Measurements from ENCODE around the gene CENPO.
A peak's percentile ranks its signal among the peaks of the same experiment; 100 is the strongest.

CENPO gene

DNA sequence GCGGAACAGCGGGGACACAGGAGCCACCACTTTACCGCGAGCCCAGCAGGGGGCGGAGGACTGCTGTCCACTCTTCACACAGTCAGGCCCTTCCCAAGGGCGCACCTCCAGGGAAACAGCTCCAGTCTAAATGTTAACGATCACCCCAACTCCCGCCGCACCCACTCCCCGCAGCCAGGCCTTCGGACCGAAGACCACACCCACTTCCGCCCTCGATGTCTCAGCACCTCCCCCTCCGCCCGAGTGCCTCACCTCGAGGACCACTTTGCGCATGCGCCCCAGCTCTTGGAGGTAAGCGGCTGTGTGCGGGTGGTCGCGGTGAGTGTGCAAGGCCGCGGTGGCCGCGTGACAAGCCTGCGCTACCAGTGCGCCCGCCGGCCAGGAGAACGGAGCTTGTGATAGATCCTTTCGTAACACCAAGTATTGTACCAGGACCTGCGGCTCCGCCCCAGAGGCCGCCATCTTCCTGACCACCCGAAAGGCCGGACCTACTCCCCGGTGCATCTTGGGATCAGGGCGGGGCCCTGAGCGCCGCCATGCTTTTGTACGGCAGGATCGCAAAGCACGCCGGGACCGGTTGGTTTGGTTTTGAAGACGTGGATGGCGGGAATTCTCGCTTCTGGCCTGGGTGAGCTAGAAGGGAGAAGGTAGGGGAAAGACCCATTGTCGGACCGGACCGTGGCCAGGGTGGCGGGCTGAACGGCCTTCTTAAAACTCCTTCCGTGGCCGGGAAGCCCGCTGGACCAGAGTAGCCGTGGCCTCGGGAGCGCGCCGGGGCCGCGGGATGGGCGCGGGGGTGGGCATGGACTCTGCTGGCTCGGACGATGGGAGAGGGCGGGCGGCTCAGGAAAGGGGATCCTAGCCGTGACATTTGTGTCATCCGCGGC, at the start of gene CENPO, which contains the start of gene PTRHD1:
Gene CENPO, plus strand, starts transcription at position 552 of the 887 bp plus-strand sequence. CDS start 495 bp downstream, outside the sequence.
Gene PTRHD1, minus strand, starts transcription at position 518 of the 887 bp plus-strand sequence. Its CDS starts 14 bp downstream, at position 504.
- peak; percentile 88 for DNase-seq (ENCODE audit: low read depth, low spot score)

- no peak for DNase-seq (ENCODE audit: low read depth, low spot score)
Measured at GRCh38 chr2:24743924-24744323, 49.3 kb upstream of the CENPO start.

GRCh38 chr2:24744356-24744755, 48.9 kb upstream of the CENPO start:
- no peak for DNase-seq (ENCODE audit: low read depth, low spot score)

DNA sequence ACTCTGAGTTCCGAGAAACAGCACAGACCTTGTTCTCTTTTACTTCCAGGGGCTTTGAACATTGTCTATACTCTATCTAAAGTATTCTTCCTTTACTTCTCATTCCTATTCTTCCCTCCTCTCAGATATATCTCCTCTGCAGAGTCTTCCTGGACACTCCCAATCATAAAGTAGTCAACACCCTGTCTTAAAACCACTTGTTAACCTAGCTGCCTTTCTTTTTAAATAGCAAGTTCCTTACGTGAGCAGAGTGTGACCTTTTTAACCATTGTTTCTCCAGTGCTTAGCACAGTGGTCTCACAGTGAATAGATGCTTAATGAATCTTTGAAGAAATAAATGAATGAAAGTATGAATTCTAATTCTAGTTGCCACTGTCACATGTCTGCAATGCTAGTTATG, 47.4 kb upstream of the CENPO start:
- no peak for DNase-seq (ENCODE audit: low read depth, low spot score)

- no peak for DNase-seq (ENCODE audit: low read depth, low spot score)
Measured at GRCh38 chr2:24747299-24747698, 45.9 kb upstream of the CENPO start.

DNA sequence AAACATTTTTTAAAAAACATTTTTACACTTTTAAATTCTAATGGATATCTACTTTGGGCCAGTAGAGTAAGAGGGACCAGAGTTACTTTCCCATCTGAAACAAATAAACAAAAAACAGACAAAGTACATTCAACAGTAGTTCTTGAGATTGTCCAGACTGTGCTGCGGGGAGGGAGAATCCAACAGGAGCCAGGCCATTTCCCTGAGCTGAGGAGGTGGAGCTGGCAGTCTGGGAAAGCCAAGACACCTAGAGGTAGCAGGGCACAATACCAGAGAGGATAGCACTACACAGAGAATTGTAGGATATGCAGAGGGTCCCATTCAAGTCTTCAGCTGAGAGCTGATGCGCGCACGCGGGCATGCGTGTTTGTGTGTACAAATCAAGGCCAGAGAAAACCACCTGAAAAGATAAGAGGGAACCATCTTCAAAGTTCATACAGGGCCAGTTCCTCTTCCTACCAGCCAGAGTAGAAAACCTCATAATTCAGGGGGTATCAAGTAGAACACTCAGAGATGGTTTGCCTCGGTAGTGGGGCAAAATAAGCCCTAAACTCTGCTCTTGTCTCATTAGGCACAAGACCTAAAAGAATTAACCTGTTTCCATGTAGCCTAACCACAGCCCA, 44.0 kb upstream of the CENPO start:
- no peak for DNase-seq (ENCODE audit: low read depth, low spot score)

- DNase-seq (ENCODE audit: low read depth, low spot score), result no peak
Measured at GRCh38 chr2:24754985-24755705, 38.1 kb upstream of the CENPO start.

- DNase-seq (ENCODE audit: low read depth, low spot score), result no peak
Measured at GRCh38 chr2:24756789-24757188, 36.4 kb upstream of the CENPO start.

GRCh38 chr2:24761866-24762265, 31.4 kb upstream of the CENPO start:
- DNase-seq (ENCODE audit: low read depth, low spot score), result no peak

DNA sequence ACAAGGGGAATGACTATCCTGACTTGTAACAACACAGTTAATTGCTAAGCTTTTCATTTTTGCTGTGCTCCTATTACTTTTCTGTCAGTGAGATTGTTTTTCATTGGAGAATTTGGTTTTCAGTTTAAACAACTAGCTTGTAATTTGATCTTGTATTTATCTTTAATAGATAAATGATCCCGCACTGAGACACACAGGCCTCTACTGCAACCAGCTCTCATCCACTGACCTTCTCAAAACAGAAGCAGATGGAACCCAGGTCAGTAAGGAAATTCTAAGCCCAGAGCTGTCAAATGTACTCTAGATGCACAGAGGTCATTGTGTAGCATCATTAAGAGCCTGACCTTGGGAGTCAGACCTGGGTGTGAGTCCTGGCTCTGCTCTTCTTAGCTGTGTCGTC, 30.7 kb upstream of the CENPO start:
- DNase-seq (ENCODE audit: low read depth, low spot score), result no peak

DNA sequence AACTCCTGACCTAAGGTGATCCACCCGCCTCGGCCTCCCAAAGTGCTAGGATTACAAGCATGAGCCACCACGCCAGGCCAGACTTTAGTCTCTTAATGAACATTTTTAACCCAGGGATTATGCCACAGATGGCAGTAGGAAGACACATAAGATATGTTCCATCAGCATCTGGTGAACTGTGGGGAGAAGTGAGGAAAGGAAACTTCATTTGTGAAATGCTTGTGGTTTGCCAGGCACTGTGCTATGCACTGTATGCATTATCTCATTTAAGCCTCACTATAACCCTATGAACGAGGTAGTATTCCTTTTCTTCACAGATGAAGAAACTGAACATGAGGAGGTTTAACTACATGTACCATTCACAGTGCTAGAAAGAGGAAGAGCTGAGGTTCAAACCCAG, 29.4 kb upstream of the CENPO start:
- no peak for DNase-seq (ENCODE audit: low read depth, low spot score)

- DNase-seq (ENCODE audit: low read depth, low spot score), result no peak
Measured at GRCh38 chr2:24766609-24767008, 26.6 kb upstream of the CENPO start.

DNA sequence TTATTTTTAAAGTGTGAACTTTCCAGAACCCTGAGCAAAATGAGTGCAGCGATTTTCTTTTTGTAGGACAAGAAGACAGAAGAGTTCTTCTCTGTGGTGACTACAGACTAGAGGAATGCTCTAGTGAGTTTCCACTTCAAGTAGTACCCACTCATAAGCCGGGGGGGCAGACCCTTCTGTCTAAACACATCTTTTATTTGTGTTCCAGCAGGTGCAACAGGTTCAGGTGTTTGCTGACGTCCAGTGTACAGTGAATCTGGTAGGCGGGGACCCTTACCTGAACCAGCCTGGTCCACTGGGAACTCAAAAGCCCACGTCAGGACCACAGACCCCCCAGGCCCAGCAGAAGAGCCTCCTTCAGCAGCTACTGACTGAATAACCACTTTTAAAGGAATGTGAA, 25.2 kb upstream of the CENPO start:
- no peak for DNase-seq (ENCODE audit: low read depth, low spot score)

DNA sequence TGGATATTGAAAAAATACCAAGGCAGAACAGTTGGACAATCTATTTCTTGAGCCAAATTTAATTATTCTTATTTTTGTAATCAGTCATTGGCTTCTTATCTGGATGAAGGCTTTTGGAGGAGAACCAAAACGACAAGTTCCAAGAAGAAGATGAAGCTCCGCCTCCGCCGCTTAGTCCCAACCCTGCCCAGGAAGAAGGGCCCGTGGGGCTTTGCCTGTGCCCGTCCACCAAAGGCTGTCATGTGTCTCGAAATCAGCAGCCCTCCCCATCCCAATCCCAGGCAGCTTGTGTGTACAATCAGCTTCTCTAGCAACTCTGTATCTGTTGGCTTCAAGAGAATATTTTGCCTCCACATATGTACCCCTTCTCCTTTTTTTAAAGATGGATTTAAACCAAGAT, 24.6 kb upstream of the CENPO start:
- no peak for DNase-seq (ENCODE audit: low read depth, low spot score)

DNA sequence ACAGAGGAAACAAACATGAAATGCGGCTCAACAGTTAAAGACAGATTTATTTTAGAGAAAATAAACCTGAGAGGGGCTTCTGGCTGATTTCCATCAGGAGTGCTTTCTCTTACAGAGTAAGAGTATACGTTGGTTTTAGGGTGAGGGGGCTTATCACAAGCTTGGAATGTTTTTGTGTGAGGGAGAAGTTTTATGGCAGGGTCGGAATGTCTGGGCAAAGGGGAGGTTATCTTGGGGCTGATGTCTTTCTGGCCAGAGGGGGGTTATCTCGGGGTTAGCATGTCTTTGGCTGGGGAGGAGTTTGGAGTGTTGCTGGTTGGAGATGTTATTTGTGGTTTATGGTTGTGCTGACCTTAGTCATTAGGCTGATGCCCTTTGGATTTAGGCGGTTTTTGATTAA, 22.2 kb upstream of the CENPO start:
- DNase-seq (ENCODE audit: low read depth, low spot score), result no peak

DNA sequence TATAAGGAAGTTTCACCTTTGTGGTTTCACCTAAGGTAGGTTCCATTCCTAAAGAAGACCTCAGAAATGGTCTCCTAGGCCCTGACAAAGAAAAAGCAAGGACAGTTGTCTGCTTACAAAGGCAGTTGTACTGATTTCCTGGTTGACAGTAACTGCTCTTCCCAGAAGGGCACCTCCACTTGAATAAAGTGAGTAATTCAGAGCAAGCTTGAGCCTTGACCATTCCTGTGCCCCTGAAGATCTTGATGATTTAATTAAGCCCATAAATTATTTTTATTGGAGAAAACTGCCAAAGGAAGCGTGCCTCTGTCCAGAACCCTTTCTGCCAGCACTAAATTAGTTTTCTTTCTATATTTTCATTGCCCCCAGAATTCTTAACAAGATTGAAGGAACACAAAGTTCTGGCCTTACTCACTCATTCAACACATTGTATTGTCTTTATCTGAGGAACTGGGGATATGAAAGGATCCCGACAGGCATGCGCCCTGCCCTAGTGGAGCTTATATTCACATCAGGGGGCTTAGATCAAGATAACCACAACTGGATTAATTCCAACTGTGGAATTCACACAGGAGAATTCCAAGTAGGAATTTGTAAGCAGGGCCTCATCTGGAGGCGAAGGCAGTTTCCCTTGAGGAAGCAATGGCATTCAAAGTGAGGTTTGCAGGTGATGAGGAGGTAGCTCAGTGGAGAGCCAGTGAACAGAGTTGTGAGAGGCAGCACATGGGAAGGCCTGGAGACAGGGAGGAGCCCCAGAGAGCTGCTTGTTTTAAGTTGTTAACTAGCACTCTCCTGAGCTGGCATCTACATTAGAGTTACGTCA, 21.2 kb upstream of the CENPO start:
- DNase-seq (ENCODE audit: low read depth, low spot score), result no peak

DNA sequence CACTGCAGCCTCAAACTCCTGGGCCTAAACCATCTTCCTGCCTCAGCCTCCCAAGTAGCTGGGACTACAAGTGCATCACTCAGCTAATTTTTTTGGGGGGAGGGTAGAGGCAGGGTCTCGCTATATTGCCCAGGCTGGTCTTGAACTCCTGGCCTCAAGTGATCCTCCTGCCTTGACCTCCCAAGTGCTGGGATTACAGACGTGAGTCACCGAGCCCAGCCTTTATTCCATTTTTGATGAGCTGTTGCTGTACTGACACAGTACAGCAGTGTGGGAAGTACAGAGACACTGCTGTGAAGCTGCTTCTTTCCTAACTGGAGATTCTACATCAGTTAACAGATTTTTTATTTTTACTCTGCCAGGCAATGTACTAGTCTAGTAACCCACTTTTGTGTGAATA, 18.9 kb upstream of the CENPO start:
- no peak for DNase-seq (ENCODE audit: low read depth, low spot score)

DNA sequence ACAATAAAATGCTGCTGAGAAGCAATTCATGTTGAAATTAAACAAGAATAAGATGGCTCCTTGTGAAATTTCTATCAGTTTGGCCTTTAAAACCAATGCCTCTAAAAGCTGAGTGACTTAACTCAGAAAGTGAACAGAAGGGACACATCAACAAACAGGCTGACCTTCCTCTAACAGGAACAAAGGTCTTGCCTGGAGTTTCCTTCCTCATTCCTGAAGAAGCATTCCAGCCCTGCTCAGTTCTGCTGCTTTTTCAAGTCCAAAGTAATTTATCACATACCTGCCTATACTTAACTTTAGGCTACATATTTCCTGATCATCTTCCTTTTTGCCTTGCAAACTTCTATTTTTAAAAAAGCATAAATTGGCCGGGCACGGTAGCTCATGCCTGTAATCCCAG, 14.1 kb upstream of the CENPO start:
- DNase-seq (ENCODE audit: low read depth, low spot score), result no peak

DNA sequence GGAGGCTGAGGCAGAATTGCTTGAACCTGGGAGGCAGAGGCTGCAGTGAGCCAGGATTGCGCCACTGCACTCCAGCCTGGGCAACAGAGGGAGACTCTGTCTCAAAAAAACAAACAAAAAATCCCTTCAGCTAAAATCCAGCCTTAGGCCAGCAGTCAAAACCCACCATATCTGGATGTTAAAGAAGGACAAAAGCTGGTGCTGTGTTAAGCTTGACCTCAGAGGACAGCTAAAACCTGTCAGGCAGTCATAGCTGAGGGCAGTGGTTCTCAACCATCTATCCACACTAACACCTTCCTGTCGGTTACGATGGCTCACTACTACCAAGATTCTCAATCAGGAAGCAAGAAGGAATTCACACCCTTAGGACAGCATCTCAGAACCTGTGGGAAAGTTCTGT, 9.6 kb upstream of the CENPO start:
- no peak for DNase-seq (ENCODE audit: low read depth, low spot score)

DNA sequence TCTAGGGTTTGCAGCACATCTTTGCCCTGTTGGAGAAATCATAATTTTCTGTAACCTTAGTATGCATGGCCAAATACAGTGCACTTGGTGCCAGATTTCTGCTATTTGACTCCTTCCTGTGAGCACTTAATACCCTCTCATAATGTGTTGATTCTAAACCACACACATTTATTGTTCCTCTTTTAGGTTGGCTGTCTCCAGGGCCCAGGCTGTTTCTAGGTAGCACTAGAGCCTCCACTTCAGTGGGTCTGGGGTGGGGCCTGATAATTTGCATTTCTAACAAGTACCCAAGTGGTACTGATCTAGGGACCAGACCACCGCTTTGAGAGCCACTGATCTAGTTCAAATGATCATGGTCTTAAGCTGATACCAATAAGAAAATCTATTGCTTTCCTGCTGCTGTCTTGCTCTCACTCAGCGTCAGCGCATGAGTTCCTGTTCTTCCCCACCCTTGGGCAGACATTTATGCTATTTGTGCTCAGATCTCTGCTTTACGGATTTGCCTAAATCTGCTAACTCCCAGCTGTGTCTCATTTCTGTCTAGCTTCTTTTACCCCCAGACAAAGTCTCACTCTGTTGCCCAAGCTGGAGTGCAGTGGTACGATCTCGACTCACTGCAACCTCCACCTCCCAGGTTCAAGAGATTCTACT, 7.4 kb upstream of the CENPO start:
- DNase-seq (ENCODE audit: low read depth, low spot score), result no peak

DNA sequence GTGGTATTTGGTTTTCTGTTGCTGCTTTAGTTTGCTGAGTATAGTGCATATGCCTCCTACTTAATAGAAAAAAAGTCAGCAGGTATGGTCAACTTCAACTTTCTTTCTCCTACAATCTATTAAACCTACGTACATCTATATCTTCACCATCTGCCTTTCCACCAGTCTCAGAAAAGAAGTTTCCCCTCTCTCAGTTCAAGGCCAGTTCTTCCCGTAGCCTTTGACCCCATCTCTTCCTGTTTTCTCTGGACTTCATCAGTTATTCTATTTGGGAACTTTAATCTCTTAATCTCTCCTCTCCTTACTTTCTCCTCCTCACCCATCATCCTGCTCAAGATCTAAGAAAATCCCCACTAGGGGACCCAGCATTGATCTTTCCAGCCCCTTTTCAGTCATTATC, 5.7 kb upstream of the CENPO start:
- no peak for DNase-seq (ENCODE audit: low read depth, low spot score)

Data from activated naive CD8-positive, alpha-beta T cell treated with anti-CD3 and anti-CD28 coated beads, Interleukin-2, amount 50 U/mL, for 16 hours (primary cell).